GM21717 (cell line): ENCODE data around the gene TMCO1.
"Not testable (repeated sequence)": the region's sequence is repeated elsewhere in the genome, so short reads cannot be mapped to it uniquely, and the experiment has no call there.

Experiments used
- ATAC-seq: cut with Tn5 transposase; IDR thresholded peaks from one replicate; pipeline ENCODE4 v1.9.1; 2021; ENCODE audit warnings: mild to moderate bottlenecking, moderate library complexity; ENCODE audit not compliant: unreplicated experiment

Gene TMCO1

GRCh38 chr1:165688046-165688445, 80.6 kb downstream of the TMCO1 start:
- no peak for ATAC-seq

GRCh38 chr1:165686971-165687433, 81.7 kb downstream of the TMCO1 start:
- ATAC-seq: peak; percentile 28

GRCh38 chr1:165686121-165686970, 82.3 kb downstream of the TMCO1 start:
- peak; percentile 59 for ATAC-seq

- ATAC-seq: no peak
Observed at GRCh38 chr1:165683848-165684485, 84.7 kb downstream of the TMCO1 start.

GRCh38 chr1:165680773-165681172, 87.9 kb downstream of the TMCO1 start:
- ATAC-seq: not testable (repeated sequence)

- ATAC-seq: no peak
Observed at GRCh38 chr1:165680303-165680702, 88.4 kb downstream of the TMCO1 start.

GRCh38 chr1:165679282-165680036, 89.2 kb downstream of the TMCO1 start:
- ATAC-seq: no peak

GRCh38 chr1:165678509-165678908, 90.2 kb downstream of the TMCO1 start:
- no peak for ATAC-seq
